Skeletal muscle tissue (tissue), 4 donors: Measurements from ENCODE around the gene HOPX. TPM values are rescaled to one million over a fixed set of nuclear protein-coding genes. Genes with fewer than 3 reads are reported as not detected.

Experiments
- H3K27ac ChIP-seq: one replicate; pipeline ENCODE4 v1.7.0; 2013; ENCODE audit warnings: mild to moderate bottlenecking, low read depth, low read length, inconsistent platforms
- H3K27me3 ChIP-seq, 3 donors: one replicate each; pipeline ENCODE4 v1.7.0; 2013; ENCODE audit warnings: low read length in 3 of 3; ENCODE audit not compliant: control insufficient read depth in 3 of 3, insufficient read depth in 3 of 3
- H3K36me3 ChIP-seq, 3 donors: one replicate each; pipeline ENCODE4 v1.7.0; 2013; ENCODE audit warnings: low read length in 3 of 3; ENCODE audit not compliant: control insufficient read depth in 3 of 3, insufficient read depth in 3 of 3
- H3K4me1 ChIP-seq, 3 donors: one replicate each; pipeline ENCODE4 v1.7.0; 2013; ENCODE audit warnings: low read length in 3 of 3, mild to moderate bottlenecking in 3 of 3; ENCODE audit not compliant: control insufficient read depth in 3 of 3, insufficient read depth in 3 of 3
- H3K4me3 ChIP-seq, 3 donors: one replicate each; pipeline ENCODE4 v1.7.0; 2013; ENCODE audit warnings: low read length in 3 of 3
- H3K9ac ChIP-seq, 3 donors: one replicate each; pipeline ENCODE4 v1.7.0; 2013; ENCODE audit warnings: low read length in 3 of 3, mild to moderate bottlenecking in 3 of 3, moderate library complexity in 2 of 3, low read depth in 1 of 3
- H3K9me3 ChIP-seq, 3 donors: one replicate each; pipeline ENCODE4 v1.7.0; 2013; ENCODE audit warnings: low read length in 3 of 3; ENCODE audit not compliant: control insufficient read depth in 3 of 3
- total RNA-seq: library from RNA; depleted of rRNA; stranded (reverse); fragments of >200 nt; gene quantifications from one replicate; pipeline ENCODE4 v1.2.3, GENCODE V29; 2014
- donor health status: Osteomylitis.

Gene HOPX
- total RNA-seq, 1 donor from 2014 or later = 15.7 TPM

DNA sequence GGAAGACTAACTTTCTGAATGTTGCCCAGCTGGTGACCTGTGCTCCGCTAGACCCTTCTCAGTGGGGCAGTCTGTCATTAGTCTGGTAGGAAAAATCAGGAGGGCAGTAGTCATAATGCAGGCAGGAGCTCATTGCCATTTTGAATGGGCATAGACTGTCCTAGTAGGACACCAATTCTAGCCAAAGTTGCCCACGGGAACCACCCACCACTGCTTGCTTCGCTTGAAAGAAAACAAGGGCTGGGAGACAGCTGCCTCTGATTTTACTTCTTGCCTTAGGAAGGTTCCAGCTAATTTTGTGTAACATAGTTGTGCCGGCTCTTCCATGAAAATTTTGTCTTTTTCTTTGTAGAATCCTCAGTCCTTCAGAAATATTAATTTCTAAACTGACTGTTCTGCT, 23.3 kb downstream of the HOPX start:
- Histone ChIP-seq H3K27me3 (no peaks in the 10 kb centered on the region), H3K36me3 (peaks cover 0 to 2% (median 0%) of the 10 kb centered on the region in 3 donors), H3K4me1 (peaks cover 30 to 46% (median 34%) of the 10 kb centered on the region in 3 donors), H3K9me3 (no peaks in the 10 kb centered on the region), H3K4me3 (no peak overlapping the region), H3K27ac (no peak overlapping the region), H3K9ac (peak overlapping the region in 2 of 3 donors; percentile 1 to 7)

DNA sequence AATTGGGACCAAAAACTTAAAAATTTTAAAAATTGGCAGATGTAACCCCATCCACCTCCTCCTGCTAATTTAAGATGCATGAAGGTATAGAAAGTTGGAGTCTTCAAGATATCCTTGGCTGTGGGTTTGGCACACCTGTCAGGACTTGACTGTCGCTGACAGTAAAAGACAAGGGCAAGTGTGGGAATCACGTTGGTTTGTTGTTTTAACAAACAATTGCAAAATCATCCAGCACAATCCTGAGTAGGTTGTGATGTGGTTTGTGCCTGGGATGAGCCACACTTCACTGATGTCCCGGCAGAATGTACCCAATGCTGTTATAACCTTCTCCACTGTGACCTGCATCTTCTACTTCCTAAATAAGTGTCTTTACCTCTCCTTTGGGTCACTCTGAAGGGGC, 24.0 kb downstream of the HOPX start:
- Histone ChIP-seq H3K4me3 (no peak overlapping the region), H3K36me3 (no peaks in the 10 kb centered on the region), H3K27me3 (no peaks in the 10 kb centered on the region), H3K9me3 (no peaks in the 10 kb centered on the region), H3K27ac (no peak overlapping the region), H3K4me1 (peaks cover 30 to 46% (median 34%) of the 10 kb centered on the region in 3 donors), H3K9ac (no peak overlapping the region)

DNA sequence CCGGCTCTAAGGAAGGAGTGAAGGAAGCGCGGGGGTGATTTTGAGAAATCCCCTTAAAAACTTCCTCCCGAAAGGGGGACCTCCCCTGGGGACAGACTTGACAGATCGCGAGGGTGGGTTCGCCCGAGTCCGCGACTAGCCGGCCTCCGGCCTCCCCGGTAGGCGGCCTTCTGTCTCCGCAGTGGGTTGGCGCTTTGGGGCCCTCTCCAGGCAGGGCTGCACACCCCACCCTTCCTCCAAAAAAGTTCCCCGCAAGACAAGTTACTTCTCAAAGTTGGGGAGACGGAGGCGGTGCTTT, 24.8 kb downstream of the HOPX start:
- Histone ChIP-seq H3K9me3 (no peaks in the 10 kb centered on the region), H3K4me1 (peaks cover 30 to 46% (median 34%) of the 10 kb centered on the region in 3 donors), H3K27ac (peak overlapping the region; percentile 89), H3K9ac (peak overlapping the region; percentile 77 to 90 (median 84)), H3K4me3 (peak overlapping the region; percentile 80 to 86 (median 85)), H3K27me3 (no peaks in the 10 kb centered on the region), H3K36me3 (no peaks in the 10 kb centered on the region)

DNA sequence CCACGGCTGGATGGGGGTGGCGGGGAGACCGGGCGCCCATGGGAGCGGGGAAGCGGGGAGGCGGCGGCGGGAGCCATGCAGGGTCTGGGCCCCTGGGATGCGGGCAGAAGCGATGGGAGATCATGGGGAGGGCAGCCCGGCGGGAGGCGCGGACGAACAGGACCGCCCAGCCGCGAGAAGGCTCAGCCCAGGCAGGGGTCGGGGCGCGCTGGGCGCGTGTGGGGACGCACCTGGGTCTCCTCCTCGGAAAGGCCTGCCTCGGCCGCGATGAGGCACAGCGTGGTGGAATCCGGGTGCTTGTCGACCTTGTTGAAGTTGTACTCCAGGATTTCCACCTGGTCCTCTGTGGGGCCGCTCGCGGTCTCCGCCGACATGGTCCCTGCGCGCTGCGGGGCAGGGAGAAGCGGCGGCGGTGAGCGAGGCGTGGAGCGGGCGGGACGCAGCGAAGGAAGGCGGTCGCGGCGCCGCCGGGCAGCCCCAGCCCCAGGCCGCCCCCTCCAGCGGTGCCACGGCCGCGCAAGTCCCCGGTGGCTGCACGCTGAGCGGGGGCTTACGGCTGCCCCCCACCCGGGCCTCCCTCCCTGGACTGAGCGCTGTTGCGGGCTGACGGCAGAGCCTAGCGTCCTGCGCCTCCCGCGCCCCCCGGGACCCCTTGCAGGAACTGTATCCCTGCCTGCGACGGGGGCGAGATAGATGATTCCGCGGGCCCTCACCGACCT, 25.3 kb downstream of the HOPX start:
- H3K4me1 ChIP-seq = peaks cover 30 to 46% (median 34%) of the 10 kb centered on the region in 3 donors
- no peaks in the 10 kb centered on the region for H3K9me3 ChIP-seq
- H3K4me3 ChIP-seq = peak overlapping the region; percentile 80 to 86 (median 85)
- H3K27ac ChIP-seq = peak overlapping the region; percentile 89
- no peaks in the 10 kb centered on the region for H3K27me3 ChIP-seq
- no peaks in the 10 kb centered on the region for H3K36me3 ChIP-seq
- peak overlapping the region; percentile 77 to 90 (median 84) for H3K9ac ChIP-seq

DNA sequence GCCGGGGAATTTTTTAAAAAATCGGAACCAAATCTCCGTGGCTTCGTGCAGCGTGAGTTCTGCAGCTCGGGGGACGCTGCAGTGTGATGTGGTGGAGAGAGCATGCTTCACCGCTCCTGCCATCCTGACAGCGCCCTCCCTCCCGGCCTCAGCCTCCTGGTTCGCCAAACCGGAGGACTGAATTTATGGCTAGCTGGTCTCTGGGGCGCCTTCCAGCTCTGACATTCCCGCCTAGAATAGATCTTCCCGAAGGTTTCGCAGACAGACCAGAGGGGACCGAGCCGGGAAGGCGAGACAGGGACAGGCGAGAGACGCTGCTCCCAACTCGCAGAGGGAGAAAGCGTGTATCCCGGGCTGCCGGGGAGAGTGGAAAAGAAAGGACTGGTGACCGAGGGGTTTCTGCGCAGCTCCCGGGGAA, 25.9 kb downstream of the HOPX start:
- peaks cover 30 to 46% (median 34%) of the 10 kb centered on the region in 3 donors for H3K4me1 ChIP-seq
- peak overlapping the region; percentile 89 for H3K27ac ChIP-seq

DNA sequence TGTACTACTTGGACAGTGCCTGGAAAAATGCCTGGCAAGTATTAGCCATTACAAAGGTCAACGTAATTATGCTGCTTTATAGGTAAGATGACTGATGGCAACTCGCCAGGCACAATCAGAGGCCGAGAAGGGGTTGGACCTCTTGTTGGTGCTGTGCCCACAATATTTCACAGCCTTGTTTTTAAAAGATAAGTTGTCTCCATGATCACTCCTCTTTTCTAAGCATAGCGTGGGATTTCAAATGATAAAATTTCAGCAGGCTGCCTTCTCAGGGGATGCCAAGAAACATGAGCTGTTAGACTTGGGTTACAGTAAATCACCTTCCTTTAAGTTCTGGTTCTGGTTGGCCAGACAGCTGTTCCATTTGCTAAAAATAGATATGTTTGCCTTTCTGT, 26.9 kb downstream of the HOPX start:
- peaks cover 32 to 43% (median 34%) of the 10 kb centered on the region in 3 donors for H3K4me1 ChIP-seq
- H3K4me3 ChIP-seq = peak overlapping the region; percentile 1 to 86 (median 85)
- H3K9ac ChIP-seq = peak overlapping the region in 2 of 3 donors; percentile 8 to 84
- no peaks in the 10 kb centered on the region for H3K36me3 ChIP-seq
- H3K27ac ChIP-seq = peak overlapping the region; percentile 89
- no peaks in the 10 kb centered on the region for H3K27me3 ChIP-seq
- no peaks in the 10 kb centered on the region for H3K9me3 ChIP-seq

More for the DNA sequence above, 25.9 kb downstream of the HOPX start:
- no peaks in the 10 kb centered on the region for H3K9me3 ChIP-seq
- H3K27me3 ChIP-seq = no peaks in the 10 kb centered on the region
- H3K4me3 ChIP-seq = peak overlapping the region; percentile 80 to 86 (median 85)
- peak overlapping the region; percentile 77 to 90 (median 84) for H3K9ac ChIP-seq
- no peaks in the 10 kb centered on the region for H3K36me3 ChIP-seq

DNA sequence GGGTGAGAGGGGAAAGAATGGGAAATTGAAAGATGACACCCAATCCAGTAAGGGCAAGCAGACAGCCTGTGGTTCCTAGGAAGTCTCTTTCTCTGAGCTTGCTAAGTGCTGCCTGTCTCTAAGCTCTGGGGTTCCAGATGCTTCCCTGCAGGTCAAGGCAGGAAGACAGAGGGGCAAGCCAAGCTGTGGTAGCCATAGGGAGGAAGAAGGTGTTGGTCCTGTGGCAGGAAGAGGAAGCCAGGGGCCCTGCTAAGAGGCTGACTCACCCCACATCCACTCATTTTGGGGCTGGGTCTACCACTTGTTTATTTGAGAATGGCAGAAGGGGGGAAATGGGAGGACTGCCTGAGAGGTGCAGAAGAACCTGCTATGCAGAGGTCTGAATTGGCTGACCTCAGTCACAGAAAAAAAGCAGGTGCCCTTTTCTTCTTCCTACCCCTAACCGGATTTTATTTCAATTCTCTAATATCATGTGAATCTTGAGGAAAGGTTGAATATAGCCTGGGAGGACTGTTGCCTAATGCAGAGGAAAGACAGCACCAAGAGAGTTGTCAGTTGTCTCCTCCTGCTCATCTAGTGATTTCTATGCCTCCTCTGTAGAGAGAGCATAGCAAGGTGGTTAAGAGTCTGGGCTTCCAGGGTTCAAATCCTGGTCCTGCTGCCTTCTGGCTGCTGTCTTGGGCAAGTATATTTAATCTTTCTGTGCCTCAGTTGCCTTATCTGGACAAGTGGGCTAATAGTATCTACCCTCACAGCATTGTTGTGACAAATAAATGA, 27.4 kb downstream of the HOPX start:
- Histone ChIP-seq H3K36me3 (no peaks in the 10 kb centered on the region), H3K9me3 (no peaks in the 10 kb centered on the region), H3K27ac (peak overlapping the region; percentile 89), H3K9ac (peak overlapping the region in 1 of 3 donors; percentile 42), H3K4me1 (peaks cover 32 to 41% (median 34%) of the 10 kb centered on the region in 3 donors), H3K27me3 (no peaks in the 10 kb centered on the region), H3K4me3 (peak overlapping the region; percentile 1 to 86 (median 8))

DNA sequence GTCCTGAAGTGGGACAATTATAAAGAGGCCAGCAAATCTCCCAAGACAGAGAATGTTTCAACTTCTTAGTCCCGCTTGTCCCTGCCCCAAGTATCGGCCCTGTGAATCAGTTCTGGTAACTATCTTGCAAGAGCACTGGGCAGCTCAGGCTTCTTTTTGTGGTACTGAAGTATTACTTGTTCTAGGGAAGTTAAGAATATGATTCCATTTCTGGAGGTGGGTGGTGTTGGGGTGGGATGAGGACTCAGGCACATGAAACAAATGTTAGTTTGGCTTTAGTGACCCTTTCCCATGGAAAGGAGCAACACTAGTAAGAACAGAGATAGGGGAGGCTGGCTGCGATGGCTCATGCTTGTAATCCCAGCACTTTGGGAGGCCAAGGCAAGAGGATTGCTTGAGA, 28.9 kb downstream of the HOPX start:
- H3K4me1 ChIP-seq = peaks cover 26 to 30% (median 26%) of the 10 kb centered on the region in 3 donors
- H3K27ac ChIP-seq = no peak overlapping the region

DNA sequence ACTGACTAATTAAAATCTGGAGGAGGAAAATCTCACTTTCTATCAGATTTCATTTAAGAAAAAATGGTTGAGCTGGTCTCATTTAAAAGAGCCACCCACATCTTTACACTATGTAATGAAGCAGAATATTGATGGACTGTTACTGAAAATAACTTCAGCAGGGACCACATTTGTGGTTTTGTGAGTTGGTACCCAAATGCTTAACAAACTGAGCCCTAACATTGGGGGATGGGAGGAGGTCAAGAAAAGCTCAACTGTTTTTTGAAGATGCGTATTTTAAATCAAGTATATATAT, 30.1 kb downstream of the HOPX start:
- Histone ChIP-seq H3K9me3 (no peaks in the 10 kb centered on the region), H3K36me3 (no peaks in the 10 kb centered on the region), H3K4me1 (peaks cover 18 to 23% (median 19%) of the 10 kb centered on the region in 3 donors), H3K4me3 (no peak overlapping the region), H3K27ac (no peak overlapping the region), H3K27me3 (no peaks in the 10 kb centered on the region), H3K9ac (no peak overlapping the region)

More for the DNA sequence above, 28.9 kb downstream of the HOPX start:
- H3K9ac ChIP-seq = no peak overlapping the region
- no peaks in the 10 kb centered on the region for H3K36me3 ChIP-seq
- no peaks in the 10 kb centered on the region for H3K27me3 ChIP-seq
- no peak overlapping the region for H3K4me3 ChIP-seq
- H3K9me3 ChIP-seq = no peaks in the 10 kb centered on the region
